ENCODE results near the gene CD3D.

The CD3D gene

GRCh38 chr11:118339281-118339961, 3.1 kb downstream of the CD3D start:
- H3K27ac ChIP-seq, result no peak overlapping the region
- H3K4me1 ChIP-seq (ENCODE audit: control insufficient read depth in 1 of 2, insufficient read depth in 1 of 2, low read depth in 1 of 2, low read length in 1 of 2), result no peaks in the 10 kb centered on the region
- TF ChIP-seq, protein P1, sequence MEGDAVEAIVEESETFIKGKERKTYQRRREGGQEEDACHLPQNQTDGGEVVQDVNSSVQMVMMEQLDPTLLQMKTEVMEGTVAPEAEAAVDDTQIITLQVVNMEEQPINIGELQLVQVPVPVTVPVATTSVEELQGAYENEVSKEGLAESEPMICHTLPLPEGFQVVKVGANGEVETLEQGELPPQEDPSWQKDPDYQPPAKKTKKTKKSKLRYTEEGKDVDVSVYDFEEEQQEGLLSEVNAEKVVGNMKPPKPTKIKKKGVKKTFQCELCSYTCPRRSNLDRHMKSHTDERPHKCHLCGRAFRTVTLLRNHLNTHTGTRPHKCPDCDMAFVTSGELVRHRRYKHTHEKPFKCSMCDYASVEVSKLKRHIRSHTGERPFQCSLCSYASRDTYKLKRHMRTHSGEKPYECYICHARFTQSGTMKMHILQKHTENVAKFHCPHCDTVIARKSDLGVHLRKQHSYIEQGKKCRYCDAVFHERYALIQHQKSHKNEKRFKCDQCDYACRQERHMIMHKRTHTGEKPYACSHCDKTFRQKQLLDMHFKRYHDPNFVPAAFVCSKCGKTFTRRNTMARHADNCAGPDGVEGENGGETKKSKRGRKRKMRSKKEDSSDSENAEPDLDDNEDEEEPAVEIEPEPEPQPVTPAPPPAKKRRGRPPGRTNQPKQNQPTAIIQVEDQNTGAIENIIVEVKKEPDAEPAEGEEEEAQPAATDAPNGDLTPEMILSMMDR (IDR thresholded peaks at IDR 0.05), result no peak
- no peak overlapping the region for H3K4me3 ChIP-seq (ENCODE audit: low read depth in 1 of 2, low read length in 1 of 2)
- no peaks in the 10 kb centered on the region for H3K27me3 ChIP-seq
- H3K36me3 ChIP-seq, result no peaks in the 10 kb centered on the region
- H3K9me3 ChIP-seq, result no peaks in the 10 kb centered on the region

- TF ChIP-seq, protein P1 (IDR thresholded peaks at IDR 0.05), result no peak
- Histone ChIP-seq H3K36me3 (no peaks in the 10 kb centered on the region), H3K4me1 (ENCODE audit: control insufficient read depth in 1 of 2, insufficient read depth in 1 of 2, low read depth in 1 of 2, low read length in 1 of 2) (no peaks in the 10 kb centered on the region), H3K27ac (no peak overlapping the region), H3K27me3 (no peaks in the 10 kb centered on the region), H3K9me3 (no peaks in the 10 kb centered on the region), H3K4me3 (ENCODE audit: low read depth in 1 of 2, low read length in 1 of 2) (no peak overlapping the region)
Observed at GRCh38 chr11:118338637-118339061, 3.9 kb downstream of the CD3D start.

DNA sequence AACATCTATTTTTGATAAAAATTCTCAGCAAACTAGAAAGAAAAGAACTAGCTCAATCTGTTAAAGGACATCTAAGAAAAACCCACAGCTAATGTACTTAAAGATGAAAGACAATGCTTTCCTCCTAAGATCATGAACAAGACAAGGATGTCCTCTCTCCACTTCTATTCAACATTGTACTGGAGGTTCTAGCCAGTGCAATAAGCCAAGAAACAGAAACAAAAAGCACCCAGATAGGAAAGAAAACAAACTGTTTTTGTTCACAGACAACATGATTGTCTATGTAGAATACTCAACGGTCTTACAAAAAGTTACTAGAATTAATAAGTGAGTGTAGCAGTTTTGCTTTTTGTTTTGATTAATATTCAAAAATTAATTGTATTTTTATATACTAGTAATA, 7.8 kb downstream of the CD3D start:
- Histone ChIP-seq H3K4me1 (ENCODE audit: control insufficient read depth in 1 of 2, insufficient read depth in 1 of 2, low read depth in 1 of 2, low read length in 1 of 2) (no peaks in the 10 kb centered on the region), H3K4me3 (ENCODE audit: low read depth in 1 of 2, low read length in 1 of 2) (no peak overlapping the region), H3K27ac (no peak overlapping the region)

DNA sequence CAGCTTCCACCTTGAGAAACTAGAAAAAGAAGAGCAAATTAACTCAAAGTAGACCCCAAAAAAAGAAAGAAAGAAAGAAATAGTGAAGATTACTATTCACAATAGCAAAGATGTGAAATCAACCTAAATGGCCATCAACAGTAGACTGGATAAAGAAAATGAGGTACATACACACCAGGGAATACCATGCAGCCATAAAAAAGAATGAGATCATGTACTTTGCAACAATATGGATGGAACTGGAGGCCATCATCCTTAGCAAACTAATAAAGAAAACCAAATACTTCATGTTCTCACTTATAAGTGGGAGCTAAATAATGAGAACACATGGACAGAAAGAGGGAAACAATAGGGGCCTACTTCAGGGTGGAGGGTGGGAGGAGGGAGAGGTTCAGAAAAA, 13.8 kb downstream of the CD3D start:
- no peaks in the 10 kb centered on the region for H3K4me1 ChIP-seq (ENCODE audit: control insufficient read depth in 1 of 2, insufficient read depth in 1 of 2, low read depth in 1 of 2, low read length in 1 of 2)
- H3K9me3 ChIP-seq, result no peaks in the 10 kb centered on the region
- H3K4me3 ChIP-seq (ENCODE audit: low read depth in 1 of 2, low read length in 1 of 2), result no peak overlapping the region
- H3K36me3 ChIP-seq, result no peaks in the 10 kb centered on the region
- no peaks in the 10 kb centered on the region for H3K27me3 ChIP-seq
- no peak overlapping the region for H3K27ac ChIP-seq
- TF ChIP-seq, protein P1 (IDR thresholded peaks at IDR 0.05), result no peak

More for the DNA sequence above, 7.8 kb downstream of the CD3D start:
- no peaks in the 10 kb centered on the region for H3K36me3 ChIP-seq
- H3K9me3 ChIP-seq, result no peaks in the 10 kb centered on the region
- no peaks in the 10 kb centered on the region for H3K27me3 ChIP-seq
- TF ChIP-seq, protein P1 (IDR thresholded peaks at IDR 0.05), result no peak

GRCh38 chr11:118325283-118325682, 17.2 kb downstream of the CD3D start:
- TF ChIP-seq, protein P1 (IDR thresholded peaks at IDR 0.05), result no peak
- no peaks in the 10 kb centered on the region for H3K4me1 ChIP-seq (ENCODE audit: control insufficient read depth in 1 of 2, insufficient read depth in 1 of 2, low read depth in 1 of 2, low read length in 1 of 2)
- H3K27me3 ChIP-seq, result no peaks in the 10 kb centered on the region
- no peaks in the 10 kb centered on the region for H3K36me3 ChIP-seq
- H3K4me3 ChIP-seq (ENCODE audit: low read depth in 1 of 2, low read length in 1 of 2), result no peak overlapping the region
- no peak overlapping the region for H3K27ac ChIP-seq
- H3K9me3 ChIP-seq, result no peaks in the 10 kb centered on the region

All from neutrophil (primary cell).